ENCODE results near the gene RTP3.

Gene RTP3

DNA sequence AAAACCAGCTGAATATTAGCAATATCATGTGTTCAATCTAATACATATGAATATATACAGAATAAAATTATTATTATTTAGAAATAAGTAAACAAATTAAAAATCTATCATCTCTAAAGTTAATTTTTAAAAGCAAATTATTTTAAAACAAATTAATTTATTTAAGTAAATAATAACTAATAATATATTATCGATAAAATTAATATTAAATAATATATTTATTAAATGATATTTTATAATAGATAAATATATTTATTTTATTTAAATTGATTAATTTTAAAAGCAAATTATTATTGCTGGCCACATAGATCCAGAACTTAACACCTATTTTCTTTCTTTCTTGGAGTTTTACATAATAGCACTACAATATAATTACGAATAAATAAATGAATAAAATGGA is 22.2 kb downstream of the RTP3 start:
- TF ChIP-seq, protein P1, sequence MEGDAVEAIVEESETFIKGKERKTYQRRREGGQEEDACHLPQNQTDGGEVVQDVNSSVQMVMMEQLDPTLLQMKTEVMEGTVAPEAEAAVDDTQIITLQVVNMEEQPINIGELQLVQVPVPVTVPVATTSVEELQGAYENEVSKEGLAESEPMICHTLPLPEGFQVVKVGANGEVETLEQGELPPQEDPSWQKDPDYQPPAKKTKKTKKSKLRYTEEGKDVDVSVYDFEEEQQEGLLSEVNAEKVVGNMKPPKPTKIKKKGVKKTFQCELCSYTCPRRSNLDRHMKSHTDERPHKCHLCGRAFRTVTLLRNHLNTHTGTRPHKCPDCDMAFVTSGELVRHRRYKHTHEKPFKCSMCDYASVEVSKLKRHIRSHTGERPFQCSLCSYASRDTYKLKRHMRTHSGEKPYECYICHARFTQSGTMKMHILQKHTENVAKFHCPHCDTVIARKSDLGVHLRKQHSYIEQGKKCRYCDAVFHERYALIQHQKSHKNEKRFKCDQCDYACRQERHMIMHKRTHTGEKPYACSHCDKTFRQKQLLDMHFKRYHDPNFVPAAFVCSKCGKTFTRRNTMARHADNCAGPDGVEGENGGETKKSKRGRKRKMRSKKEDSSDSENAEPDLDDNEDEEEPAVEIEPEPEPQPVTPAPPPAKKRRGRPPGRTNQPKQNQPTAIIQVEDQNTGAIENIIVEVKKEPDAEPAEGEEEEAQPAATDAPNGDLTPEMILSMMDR (IDR thresholded peaks at IDR 0.05), result no peak

DNA sequence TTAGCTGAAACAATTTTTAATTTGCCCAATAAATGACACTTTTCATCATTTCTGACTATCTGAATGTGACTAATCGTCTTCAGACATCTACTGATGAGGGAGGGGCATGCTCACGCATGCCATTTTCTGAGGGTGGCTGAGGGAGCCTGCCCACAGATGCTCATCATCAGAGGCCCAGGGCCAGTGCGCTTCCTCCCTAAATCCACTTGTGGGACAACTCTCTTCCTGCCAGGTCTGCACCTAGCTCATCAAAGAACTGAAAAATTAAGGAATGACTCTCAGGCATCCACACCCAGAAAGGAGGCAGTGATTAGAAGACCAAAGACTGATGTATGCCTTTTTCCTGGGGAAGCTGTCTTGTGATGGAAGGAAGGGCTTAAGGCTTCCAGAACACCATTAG is 22.8 kb downstream of the RTP3 start:
- TF ChIP-seq, protein P1 (IDR thresholded peaks at IDR 0.05), result no peak

DNA sequence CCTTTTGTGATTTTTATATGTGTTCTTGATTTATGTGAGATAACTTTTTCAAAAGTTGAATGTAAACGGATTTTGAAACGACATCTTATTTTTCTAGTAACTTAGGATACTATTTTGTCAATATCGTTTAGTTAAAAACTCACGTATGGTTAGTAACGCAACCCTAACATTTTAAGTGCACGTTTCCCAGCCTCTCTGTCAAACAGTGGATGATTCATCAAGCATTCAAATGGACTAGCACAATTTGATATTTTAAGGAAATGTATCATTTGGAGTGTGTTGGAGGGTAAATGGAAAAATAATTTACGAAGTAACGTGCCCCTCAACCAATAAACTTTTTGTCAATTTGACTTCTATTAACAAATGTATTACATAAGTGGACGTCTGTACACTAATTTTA is 23.3 kb downstream of the RTP3 start:
- TF ChIP-seq, protein P1 (IDR thresholded peaks at IDR 0.05), result no peak

DNA sequence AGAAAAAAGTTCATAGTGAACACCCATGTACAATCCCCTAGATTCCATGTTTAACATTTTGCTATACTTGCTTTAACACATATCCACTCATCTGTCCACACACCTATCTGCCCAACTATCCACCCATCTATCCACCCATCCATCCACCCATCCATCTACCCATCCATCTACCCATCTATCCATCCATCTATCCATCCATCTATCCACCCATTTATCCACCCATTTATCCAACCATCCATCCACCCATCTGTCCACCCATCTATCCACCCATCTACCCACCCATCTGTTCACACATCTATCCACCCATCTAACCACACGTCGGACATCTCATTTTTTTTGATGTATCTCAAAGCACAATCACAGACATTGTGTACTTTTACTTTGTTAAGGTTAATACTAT is 25.8 kb downstream of the RTP3 start:
- TF ChIP-seq, protein P1 (IDR thresholded peaks at IDR 0.05), result no peak

DNA sequence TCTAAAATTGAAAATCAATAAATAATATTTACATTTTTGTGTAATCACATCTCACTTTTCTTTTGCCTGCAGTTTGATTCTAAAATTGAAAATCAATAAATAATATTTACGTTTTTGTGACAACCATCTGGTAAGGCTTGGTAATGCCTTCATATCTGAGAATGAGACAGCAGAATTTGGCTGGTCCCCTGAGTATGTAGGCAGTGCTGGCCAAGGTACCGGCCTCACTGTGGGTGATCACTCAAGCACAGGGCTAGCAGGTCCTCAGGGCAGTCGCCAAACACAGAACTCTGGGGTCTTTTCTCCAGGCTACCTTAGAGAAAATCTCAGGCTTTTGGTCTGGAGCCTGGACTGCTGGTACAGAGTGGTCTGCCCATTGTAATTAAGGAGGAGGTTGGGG is 26.2 kb downstream of the RTP3 start:
- TF ChIP-seq, protein P1 (IDR thresholded peaks at IDR 0.05), result no peak

DNA sequence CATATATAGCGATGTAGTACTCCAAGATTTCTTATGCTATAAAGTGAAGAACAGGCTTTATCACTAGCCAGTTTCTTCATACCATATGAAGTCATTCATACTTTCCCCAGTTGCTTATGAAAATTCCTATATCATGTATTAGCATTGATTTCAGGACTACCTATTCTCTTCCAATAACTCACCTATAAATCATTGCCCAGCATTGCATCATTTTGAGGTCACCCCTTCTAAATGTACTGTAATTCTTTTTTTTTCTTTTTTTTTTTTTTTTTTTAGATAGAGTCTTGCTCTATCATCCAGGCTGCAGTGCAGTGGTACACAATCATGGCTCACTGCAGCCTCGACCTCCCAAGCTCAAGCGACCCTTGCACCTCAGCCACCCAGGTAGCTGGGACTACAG is 27.1 kb downstream of the RTP3 start:
- TF ChIP-seq, protein P1 (IDR thresholded peaks at IDR 0.05), result no peak

DNA sequence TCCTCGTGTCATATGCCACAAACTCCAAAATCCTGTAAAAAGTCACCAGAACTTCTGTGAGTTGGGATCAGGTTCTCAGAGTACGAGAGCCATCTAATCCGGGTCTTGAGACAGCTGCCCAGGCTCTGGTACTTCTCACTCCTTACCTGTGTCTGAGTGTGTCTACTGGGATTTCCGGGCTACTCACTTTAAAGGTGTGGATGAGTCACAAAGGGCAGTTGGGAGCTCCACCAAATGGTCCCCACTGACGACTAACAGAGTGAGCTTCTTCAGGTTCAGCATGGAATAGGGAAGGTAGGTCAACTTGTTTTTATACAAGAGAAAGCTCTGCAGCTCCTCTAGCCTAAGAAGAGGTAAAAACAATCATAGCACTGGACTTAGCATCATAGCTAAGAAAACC is 29.5 kb downstream of the RTP3 start:
- TF ChIP-seq, protein P1 (IDR thresholded peaks at IDR 0.05), result no peak

DNA sequence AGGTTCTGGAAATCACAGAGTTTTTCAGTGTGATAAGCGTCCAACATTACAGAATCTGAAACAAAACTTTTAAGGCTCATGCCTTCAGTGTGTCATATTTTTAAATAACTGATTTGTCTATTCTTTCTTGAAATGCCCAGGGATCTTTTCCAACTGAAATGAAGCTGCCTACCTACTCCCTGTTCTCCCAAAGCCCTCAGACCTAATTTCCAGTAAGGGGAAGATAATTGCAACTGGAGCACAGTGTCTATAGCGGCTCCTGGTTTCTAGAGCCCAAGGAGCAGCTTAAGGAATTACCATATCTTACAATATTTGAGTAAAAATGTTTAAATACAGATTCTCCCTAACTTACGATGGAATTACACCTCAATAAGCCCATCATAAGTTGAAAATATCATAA is 35.3 kb downstream of the RTP3 start:
- TF ChIP-seq, protein P1 (IDR thresholded peaks at IDR 0.05), result no peak

Measured in LNCAP (cell line).